Endometrial microvascular endothelial cells (primary cell): ENCODE results near the gene LMO1. TPM values are rescaled to one million over a fixed set of nuclear protein-coding genes. Genes with fewer than 3 reads are reported as not detected.

Source experiments
- in situ Hi-C: cut with HindIII; loops from 2 replicates; pipeline ENCODE4 v1.10.0; 2017; ENCODE audit warnings: low sequenced_read_pairs, low pct_unique_long_range_greater_than_20kb; ENCODE audit errors: inconsistent ontology term
- total RNA-seq: library from RNA; depleted of rRNA; stranded (reverse); fragments of >200 nt; gene quantifications from one replicate; pipeline ENCODE4 v1.2.3, GENCODE V29; 2015; ENCODE audit errors: inconsistent ontology term

The LMO1 gene
- total RNA-seq, 1 donor from 2014 or later = not detected

DNA sequence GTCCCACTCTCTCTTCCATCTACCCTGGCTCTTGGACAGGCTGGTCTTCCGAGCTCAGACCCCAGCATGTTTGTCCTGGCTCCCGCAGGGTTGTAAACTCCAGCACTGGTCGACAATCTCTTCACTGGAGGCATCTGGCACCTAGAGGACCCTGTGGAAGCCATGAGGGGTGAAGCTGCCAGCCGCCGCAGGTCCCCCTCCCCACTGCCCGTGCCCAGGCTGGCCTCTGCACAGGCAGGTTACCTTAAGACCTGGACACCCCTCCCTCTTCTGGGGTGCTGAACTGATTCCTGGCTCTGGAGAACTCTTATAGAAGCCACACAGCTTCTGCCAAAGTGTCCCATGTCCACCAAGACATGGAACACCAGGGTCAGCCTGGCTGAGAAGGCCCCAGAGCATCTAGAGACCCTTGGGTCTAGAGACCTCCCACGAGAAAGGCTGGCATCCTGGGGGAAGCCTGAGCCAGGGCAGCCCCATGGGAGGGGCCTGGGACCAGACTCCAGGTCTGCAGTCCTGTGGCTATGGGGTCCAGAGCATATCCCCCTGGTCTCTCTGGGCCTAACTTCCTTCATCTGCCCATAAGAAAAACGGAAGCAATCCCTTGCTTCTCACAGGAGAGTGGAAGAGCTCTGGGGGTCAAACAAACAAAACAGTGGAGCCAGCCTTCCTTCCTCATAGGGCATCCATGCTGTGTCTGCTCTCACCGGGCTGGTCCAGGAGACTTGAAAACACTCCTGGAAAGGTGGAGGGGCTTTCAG lies 30.6 kb downstream of the LMO1 start:
- in situ Hi-C loops = no loop called here

- in situ Hi-C loops = no loop called here
These were observed 31.3 kb downstream of the LMO1 start for GRCh38 chr11:8232414-8232813.

- in situ Hi-C loops = no loop called here
These were observed 31.7 kb downstream of the LMO1 start for GRCh38 chr11:8231979-8232378.

DNA sequence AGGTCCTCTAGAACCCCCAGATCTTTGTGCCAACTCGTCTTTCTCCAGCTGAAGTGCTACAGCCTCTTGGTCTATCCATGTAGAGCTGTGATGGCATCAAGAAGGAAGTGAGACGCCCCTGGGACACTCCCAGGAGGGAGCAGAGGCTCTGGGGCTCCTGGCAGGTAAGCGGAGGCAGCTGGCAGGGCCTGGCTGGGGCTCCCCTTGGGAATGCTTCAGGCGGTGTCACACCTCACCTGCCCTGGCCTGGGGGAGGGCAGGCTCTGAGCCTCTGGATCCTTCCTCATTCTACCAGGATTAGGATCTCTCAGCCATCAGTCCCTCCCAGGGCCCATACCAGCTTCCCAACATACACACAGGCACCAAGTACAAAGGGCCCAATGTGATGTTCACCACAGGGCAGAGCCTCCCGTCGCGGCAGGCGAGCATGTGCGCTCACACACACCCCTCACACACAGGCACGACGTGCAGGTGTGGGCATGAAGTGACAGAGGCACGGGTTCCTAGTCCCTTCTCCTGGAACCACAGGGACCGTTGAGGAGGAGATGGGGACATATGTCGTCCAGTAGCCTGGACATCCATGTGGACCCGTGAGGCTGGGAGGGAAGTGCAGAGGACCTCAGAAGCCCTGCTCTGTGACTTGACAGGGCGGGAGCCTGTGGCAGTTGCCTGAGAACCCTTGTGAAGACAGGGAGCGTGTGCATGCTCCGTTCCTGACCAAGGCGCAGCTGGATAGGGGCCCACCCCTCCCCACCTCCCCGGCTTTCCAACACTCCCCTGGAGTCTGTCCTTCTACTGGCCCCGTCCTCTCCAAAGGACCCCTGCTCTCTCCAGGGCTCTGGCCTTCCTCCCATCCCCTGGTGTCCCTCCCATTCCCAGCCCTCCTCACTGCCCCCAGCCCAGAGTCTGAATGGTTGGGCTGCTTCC lies 32.5 kb downstream of the LMO1 start:
- in situ Hi-C loops = no loop called here

- in situ Hi-C loops = no loop called here
These were observed 33.4 kb downstream of the LMO1 start for GRCh38 chr11:8230178-8230859.

GRCh38 chr11:8229299-8230177 lies 34.1 kb downstream of the LMO1 start:
- in situ Hi-C loops = no loop called here

- in situ Hi-C loops = no loop called here
These were observed 35.4 kb downstream of the LMO1 start for GRCh38 chr11:8228231-8228630.

DNA sequence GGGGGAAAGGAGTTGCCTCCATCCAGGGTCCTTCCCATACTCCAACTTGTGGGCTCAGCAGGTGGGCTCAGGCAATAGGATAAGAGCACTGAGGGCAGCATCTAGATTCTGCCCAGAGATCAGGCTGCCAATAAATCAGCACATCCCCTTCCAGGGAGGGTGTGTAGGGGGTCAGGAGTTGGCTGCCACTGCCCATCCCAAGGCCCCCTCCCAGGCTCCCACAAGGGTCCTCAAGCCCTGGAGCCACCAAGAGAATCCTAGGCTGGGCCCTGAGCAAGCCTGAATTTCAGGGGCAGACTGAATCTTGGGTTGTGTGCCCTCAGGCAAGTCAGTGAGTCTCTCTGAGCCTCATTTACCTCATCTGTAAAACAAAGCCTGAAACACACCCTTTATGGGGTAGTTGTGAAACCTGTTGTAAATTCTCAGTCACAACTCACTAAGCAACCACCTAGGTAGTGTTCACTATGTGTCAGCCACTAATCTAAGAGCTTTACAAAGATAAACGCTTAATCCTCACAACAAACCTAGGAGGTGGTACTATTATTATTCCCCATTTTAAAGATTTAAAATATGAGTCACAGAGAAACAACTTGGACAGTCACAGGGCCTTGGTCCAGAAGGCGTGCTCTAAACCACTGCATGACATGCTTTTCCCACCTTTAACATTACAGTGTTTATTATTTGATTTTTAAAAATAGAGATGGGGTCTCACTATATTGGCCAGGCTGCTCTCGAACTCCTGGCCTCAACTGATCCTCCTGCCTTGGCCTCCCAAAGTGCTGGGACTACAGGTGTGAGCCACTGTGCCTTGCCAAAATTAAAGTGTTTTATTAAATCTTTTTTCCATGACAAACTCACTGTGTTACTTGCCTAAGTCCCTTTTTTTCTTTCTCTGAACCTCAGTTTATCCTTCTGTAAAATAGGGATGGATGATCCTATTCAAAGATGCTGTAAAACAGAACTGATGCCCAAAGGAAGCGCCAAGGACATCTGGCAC lies 36.2 kb downstream of the LMO1 start:
- in situ Hi-C loops = no loop called here

DNA sequence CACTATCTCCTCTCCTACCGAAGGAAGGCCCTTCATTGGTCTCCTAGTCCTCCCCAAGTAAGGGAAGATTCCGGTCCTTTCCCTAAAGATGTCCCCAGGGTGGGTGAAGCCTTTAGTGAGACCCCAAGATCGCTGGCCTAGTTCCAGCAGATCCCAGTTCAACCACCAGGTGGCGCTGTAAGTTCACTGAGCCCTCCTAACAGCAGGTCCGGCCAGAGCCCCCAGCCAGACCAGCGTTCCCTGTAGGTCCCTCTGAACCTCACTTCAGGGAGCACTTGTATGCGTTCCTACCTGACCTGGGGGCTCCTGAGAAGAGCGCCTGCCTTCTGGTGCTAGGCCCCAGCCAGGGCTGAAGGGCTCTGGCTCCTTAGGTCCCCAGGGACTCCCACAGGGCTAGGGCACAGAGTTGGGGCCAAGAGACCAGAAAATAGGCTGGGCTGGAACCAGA lies 38.1 kb downstream of the LMO1 start:
- in situ Hi-C loops = no loop called here

- in situ Hi-C loops = no loop called here
These were observed 39.0 kb downstream of the LMO1 start for GRCh38 chr11:8224711-8225110.

GRCh38 chr11:8224161-8224591 lies 39.5 kb downstream of the LMO1 start:
- in situ Hi-C loops = no loop called here

- in situ Hi-C loops = no loop called here
These were observed 40.2 kb downstream of the LMO1 start for GRCh38 chr11:8223513-8223900.

- in situ Hi-C loops = no loop called here
These were observed 40.7 kb downstream of the LMO1 start for GRCh38 chr11:8222820-8223512.

- in situ Hi-C loops = no loop called here
These were observed 41.7 kb downstream of the LMO1 start for GRCh38 chr11:8221917-8222495.

DNA sequence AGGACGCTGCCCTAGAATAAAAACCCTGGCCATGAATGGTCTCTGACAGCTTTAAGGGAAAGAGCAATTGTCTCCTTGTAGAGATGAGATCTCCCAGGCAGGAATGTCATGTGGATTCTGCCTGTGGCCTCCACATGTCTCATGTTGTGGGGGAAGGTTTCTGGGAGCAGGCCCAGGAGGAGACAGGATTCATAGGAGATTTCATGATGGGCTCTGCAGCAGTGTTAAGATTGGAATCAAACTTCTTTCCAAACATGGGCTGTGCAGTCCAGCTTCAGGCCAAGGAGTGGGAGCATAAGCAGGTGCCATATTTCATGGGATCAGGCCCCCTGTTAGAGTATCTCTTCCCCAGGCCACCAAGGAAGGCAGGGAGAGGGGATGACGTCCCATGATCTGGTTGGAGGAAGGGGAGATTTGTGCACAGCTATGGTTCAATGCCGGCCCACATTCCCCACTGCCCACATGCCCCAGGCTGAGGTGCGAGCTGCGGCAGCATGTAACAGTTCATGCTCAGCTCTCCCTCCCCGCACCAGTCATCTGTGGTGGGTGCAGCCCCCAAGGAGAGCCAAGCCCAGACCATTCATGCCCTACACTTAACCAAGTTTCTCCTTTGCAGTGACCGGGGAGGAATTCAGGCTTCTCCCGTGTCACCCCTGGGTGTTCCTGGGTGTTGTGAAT lies 42.5 kb downstream of the LMO1 start:
- in situ Hi-C loops = no loop called here
